Tongue (tissue), 2 donors: ENCODE data around the gene PDIA5. TPM values are rescaled to one million over a fixed set of nuclear protein-coding genes. Genes with fewer than 3 reads are reported as not detected.

Experiments used
- DNase-seq: peaks from one replicate; pipeline ENCODE4 v3.0.0-alpha.2; 2015
- total RNA-seq: library from RNA; depleted of rRNA; stranded (reverse); fragments of >200 nt; gene quantifications from one replicate; pipeline ENCODE4 v1.2.3, GENCODE V29; 2014

PDIA5 gene
- total RNA-seq, 1 donor from 2014 or later = 18.5 TPM

DNA sequence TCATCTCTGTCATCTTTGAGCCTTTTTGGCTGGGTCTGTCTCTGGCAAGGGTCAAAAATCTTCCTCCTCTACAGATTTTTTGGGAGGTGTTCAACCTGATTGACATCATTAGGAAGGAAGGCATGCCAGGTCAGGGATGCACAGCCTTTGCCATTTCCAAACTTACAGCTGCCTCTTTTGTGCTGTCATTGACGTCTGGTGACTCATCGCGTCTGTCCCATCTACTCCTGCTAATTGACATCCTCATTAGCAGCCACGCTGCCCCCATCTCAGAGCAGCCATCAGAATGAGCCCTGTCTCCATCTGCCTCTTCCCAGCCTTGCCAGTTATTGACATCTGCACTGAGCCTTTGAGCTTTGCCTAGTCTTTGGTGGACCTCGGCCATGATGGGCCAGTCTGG is 53.0 kb downstream of the PDIA5 start:
- DNase-seq = no peak

DNA sequence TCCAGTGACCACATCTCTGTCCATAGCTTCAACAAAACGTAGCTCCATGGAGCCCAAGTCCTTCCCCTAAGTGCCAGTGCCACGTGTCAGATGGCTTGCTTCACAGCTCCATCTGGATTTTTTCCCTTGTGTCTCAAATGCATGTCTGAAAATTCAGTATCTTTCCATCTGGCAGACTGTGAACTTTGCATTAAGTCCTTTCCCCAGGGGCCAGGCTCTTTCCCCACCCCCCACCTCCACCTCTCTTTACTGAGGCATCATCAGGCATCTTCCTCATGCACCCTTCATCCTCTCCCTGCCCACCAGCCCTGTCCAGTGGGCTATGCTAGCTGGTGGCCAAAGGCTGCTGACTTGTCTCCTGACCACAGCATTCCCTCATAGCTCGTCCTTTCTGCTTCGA is 53.7 kb downstream of the PDIA5 start:
- no peak for DNase-seq

DNA sequence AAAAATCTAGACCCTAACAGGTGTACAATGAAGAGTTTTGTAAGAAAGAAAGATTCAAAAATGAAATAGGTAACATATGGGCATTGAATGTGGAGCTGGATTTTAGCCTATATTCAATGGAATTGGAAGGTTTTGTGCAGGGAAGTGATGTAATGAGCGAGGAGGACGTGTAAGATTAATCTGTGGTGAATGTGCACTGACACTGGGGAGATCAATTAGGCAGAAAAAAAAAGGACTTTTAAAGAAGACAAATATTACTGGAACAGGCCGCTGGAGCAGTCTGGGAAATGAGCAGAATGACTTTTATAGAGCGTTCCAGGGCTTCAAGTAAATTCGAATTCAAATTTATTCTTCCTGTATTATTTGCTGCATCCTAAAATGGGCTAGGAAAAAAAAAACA is 55.2 kb downstream of the PDIA5 start:
- no peak for DNase-seq

DNA sequence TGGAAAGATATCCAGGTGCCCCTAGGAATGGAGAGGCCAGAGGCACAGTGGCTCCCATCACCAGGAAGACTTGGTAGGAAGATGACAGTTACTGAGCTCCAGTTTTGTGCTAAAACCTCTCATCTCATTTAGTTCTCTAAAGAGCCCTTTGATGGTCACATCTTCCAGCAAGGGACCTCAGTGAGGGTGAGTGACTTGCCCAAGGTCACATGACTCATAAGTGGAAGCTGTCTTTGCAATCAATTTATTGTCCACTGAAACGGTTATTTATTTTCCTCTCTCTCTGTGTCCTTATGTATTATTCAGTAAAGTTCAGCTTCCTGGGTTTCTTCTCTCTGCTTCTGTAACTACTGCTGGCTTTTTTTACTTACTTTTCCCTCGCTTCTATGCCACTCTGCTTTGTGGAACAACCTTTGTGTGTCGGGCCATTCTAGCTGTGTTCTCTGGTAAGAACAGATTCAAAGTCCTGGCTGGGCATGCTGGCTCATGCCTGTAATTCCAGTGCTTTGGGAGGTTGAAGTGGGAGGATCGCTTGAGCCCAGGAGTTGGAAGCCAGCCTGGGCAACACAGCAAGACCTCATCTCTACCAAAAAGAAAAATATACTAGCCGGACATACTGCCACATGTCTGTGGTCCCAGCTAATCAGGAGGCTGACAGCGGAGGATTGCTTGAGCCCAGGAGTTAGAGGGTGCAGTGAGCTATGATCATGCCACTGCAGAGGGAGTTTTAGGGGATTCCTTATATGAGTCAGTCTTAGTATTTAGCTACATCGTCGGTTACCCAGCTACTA is 55.9 kb downstream of the PDIA5 start:
- DNase-seq = no peak

DNA sequence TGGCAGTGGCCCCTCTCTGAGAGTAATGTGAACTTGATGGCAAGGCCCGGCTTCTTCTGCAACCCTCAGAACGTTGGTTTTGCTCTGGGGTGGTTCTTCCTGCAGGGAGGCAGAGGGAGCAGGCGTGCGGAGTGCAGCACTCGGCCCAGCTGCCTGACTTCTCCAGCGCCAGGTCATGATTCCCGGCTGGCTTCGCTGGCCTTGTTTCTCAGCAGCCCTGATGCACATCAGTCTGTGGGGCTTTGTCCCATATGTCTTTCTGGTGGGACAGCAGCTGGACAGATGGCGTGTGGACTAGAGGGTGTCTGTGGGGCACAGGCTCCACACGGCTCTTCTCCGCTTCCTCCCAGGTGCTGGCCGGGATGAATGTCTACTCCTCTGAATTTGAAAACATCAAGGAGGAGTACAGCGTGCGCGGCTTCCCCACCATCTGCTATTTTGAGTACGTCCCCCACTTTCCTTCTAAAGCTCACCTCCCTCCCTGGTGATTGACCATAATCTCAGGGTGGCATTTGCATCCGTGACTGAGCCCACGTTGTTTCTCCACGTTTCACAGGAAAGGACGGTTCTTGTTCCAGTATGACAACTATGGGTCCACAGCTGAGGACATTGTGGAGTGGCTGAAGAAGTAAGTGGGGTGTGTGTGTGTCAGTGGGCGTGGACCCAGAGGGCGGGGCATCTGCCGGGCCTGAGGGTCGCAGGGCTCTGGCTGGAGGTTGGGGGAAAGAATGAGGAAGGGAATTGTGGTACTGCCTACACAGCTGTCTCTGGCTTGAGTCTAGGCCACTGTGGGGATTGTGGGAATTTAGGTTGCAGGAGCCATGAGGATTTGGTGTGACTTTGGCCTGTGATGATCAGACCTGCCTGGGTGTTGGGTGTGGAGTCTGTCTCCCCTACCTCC is 57.1 kb downstream of the PDIA5 start:
- DNase-seq = peak; percentile 45

DNA sequence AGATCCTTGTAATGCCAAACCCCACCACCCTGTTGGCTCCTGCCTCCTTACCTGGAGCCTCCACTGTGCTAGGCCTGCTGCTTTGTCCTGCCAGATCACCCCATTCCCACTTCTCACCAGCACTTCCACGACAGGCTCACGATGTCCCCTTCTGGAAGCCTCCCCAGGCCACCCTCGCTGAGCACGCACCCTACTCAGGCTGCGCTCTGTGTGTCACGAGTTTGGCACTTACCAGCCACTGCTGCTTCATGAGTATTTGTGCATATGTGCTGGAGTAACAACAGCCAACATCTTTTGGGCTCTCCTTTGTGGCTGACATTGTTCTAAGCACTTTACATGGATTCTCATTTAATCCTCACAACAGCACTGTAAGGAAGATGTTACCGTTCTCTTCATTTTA is 58.1 kb downstream of the PDIA5 start:
- no peak for DNase-seq

DNA sequence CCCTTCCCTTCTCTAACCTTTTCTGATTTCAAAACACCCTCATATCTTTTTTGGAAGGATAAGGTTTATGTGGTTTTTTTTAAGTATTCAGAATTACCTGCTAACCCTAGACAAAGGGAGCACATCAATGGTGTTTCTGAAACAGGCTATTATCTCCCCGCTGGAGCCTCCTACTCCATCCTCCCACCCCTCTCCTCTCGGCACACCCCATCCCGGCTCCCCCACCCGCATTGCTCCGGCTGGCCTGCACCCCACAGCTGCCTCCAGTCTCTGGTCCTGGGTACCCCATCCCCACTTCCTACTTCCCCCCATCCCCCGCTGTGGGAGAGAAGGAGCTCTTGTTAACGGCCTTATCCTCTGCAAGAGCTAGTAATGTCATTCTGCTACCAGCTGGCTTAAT is 59.2 kb downstream of the PDIA5 start:
- DNase-seq = no peak

DNA sequence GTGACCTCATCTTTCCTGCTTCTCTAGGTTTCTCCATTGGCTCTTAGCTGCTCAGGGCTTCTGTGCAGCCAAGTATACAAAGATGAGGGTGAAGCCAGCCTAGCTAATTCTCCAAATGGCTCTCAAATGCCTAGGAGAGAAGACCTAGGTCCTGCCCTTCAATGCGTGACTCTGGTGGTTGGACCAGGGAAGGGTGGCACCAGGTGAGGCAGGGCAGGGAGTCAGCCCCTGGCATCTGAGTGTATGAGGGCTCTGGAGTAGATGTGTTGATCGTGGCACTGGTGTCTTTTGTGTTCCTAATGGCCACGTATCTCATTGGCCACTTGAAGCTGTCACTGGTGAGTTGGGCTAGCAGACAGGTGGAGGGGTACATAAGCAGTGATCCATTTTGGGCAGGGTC is 59.8 kb downstream of the PDIA5 start:
- DNase-seq = no peak

DNA sequence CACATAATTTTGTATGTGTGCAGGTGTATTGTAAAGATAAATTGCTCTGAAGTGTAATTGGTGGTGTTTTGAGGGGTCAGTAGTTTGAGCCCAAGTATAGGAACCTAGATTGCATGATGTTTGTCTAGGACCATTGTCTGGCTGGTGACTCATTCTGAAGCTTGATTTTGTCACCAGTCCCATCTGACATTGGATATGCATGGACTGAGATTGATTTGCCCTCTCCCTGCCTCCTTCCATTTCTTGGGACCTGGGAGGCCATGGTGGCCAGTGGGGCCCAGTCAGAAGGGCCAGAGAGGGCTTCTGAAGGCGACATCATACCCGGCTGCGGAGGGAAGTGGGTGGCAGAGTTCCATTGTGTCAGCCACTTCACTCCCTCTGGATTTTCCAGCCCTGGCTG is 62.3 kb downstream of the PDIA5 start:
- DNase-seq = no peak

DNA sequence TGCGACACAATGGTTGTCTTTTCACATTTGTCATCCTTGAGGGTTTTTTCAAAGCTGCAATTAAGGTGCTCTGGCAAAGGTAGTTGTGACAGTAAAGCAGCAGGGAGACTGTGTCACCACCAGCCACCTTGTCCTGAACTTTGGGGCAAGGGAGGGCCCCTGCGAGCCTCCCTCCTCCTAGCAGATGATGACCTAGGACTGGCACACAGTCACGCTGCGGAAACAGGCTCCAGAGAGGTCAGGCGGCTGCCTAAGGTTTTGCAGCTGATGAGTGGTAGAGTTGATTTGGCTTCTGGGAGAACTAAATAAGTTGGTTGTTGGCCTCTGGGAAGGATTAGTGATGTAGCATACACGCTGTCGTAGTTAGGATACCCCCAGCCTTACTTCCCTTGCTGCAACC is 62.7 kb downstream of the PDIA5 start:
- no peak for DNase-seq

DNA sequence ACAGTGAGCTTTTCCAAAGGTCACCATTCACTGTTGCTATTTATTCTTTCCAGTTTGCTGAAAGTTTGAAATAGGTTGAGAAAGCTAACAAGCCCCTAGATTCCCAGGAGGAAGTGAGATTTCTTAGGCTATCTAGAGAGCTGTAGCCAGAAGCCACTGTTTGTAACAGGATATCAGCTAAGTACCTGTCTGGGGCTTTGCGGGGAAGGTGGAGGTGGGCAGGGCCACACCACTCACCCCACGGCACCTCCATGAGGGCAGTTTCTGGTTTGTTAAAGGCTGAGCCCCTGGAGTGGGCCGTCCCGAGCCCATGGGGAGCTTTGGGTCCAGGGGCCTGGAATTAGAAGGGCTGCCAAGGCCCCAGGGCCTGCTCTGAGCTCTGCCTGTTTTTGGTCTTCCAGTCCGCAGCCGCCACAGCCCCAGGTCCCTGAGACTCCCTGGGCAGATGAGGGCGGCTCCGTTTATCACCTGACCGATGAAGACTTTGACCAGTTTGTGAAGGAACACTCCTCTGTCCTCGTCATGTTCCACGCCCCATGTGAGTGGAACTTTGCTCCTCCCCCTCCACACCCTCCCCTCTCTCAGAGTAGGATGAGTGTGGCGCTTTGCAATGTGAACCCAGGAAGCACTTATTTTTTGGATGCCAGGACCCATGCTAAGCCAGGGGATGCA is 63.4 kb downstream of the PDIA5 start:
- DNase-seq = no peak

DNA sequence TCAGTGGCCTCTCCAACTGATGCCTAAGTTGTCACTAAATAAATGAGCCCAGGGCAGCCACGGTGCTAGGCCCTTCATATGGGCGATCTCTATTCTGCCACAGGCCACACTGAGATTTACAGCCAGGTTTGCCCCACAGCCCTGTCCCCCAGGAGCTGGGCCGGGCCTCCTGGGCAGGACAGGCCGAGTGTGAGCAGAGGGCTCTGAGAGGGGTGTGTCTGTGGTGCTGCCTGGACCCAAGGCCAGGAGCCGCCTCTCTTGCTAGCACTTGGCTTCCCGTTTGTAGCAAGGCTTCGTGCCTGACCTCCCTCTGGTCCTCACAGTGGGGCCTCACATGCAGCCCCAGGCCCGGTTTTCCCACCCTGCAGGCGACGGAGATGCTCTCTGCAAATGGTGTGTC is 67.8 kb downstream of the PDIA5 start:
- no peak for DNase-seq

DNA sequence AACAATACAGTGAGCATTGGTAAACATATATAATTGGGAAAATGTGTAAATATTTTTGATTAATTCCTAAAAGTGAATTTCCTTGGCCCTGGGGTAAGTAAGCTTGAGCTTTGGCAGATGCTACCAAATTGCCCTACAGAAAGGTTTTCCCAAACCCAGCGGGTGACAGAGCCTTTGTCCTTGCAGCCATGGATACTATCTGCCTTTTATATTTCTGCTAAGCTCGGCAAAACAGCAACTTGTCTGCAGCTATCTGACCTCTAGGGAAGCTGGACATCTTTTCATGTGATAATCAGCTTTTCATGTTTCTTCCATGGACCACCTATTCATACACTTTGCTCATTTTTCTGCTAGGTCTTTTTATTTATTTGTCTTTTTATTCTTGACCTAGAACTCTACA is 70.2 kb downstream of the PDIA5 start:
- DNase-seq = no peak

DNA sequence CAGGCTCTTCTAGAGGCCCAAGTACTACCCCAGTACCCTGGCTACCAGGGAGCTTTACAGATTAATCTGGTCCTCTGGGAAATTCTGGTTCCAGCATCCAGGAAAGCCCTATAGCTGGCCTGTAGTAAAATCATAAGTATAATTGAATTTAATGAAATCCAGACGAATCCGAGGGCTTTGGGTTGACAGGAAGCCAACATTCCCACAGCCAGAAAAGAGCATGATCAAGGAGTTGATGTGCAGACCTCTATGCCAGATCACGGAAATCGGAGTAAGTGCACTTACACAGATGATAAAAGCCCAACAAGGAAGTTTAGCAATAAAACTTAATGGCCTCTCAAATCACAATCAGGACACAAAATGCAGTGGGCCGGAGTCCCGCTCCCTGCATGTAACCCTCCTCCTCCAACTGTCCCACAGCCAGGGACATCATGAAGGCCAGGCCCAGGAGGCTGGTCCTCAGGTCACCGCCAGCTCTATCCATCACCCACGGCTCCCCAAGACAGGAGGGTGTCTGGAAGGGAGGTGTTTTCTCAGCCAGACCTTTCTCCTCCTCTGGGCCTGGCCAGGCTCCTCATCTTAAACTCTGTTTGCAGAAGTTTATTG is 72.1 kb downstream of the PDIA5 start:
- DNase-seq = peak; percentile 70

DNA sequence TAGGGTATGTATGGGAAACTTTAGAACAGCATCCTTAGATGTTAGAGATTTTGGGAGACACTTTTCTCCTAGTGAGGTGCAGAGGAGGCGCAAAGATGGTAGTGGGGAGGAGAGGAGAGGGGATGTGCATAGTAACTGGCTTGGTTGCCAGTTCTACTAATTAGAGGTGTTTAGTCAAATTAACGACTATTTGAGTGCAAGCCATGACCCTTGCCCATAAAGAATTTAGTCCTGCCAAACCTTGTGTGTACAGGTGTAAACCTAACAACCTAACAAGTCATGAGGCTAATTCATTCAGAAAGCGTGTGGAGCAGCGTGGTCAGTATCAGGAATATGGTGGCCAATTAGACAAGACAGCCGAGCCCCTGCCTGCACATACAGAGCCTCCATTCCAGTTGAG is 72.7 kb downstream of the PDIA5 start:
- no peak for DNase-seq

DNA sequence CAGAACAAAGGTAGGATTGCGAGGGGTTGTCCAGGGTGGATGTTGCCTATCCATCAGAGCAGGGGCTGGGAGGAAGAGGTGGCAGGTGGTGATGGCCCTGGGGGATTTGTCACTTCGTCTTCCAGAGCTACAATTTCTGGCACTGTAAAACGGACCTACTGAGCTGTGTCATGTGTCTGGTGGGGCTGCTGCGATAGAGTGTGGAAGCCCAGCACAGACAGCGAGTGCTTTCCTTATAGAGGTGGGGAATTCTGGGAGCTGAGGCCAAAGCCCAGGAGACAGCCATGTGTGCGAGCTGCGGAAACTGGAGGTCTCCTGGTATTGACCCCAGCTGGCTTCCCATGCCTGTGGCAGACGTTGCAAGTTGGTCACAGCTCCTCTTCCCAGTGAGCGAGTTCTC is 73.7 kb downstream of the PDIA5 start:
- no peak for DNase-seq

DNA sequence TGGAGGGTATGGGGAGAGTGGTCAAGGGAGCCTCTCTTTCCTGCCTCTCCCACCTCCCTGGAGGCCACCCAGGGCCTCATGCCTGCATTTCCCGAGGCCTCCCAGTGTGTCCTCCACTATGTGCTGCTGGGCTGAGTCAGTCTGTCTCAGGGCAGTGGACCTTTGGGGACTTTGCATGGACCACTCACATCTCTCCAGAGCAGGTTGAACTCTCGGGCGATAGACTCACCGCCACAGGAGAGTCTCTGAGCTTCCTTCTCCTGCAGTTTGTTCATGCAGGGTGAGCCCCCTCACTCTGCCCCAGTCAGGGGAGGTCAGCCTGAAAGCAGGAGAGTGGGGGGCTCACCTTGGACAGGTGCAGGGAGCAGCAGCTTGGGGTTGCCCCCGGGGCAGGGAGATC is 74.5 kb downstream of the PDIA5 start:
- DNase-seq = no peak

DNA sequence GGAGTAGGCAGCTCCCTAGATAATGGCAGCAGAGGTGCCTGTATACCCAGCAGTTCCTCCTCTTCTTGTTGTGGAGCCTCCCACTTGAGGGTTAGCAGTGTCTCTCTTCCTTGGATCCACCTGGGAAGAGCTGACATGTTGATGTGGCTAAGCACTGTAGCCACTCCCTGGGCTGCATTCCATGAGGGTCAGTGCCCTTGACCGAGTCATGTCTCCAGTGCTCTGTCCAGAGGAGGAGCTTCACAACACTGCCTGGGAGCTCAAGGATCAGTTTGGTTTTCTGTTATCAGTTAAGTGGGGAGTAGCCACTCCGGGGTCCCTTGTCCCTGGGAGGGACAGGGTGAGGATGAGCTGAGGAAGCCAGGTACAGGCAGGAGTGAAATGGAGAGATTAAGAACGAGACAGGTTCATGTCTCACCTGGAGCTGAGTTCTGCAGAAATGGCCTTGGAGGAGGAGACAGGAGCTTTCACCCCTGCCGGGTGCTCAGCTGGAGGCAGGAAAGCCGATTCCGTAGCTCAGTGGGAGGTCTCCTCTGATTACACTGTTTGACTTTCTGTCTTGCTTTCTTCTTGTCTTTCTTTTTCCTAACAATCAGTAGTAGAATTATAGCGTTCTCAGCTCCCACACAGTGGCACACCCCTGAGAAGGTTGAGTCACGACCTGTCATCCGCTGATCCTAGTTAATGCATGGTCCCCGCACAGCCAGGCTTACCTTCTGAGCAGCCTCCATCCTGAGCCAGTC is 77.0 kb downstream of the PDIA5 start:
- no peak for DNase-seq

DNA sequence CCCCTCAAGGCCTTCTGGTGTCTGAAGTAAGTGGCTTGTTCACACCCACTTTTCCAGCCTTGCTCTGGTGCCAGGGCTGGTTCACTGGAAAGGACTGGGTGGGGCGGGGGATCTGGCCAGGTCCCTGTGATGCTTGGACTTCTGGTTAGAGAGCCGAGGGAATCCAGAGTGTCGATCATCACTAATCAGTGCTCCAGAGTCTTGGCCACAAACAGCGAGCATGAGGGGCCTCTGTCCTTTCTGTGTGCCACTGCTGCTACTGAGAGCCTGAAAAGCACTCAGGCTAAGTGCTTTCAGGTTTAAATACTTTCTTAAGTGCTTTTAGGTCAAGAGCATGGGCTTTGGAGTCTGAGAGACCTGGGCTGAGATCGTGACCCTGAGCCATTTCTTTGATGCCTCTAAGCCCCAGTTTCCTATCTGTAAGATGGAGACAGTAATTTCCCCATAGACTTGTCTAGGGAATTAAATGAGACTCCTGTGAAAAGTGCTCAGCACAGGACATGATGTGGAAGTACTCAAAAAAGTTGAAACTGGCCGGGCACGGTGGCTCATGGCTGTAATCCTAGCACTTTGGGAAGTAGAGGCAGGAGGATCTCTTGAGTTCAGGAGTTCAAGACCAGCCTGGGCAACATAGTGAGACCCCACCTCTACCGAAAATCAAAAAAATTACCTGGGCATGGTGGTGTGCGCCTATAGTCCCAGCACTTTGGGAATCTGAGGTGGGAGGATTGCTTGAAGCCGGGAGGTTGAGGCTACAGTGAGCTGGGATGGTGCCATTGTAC is 81.1 kb downstream of the PDIA5 start:
- DNase-seq = no peak

DNA sequence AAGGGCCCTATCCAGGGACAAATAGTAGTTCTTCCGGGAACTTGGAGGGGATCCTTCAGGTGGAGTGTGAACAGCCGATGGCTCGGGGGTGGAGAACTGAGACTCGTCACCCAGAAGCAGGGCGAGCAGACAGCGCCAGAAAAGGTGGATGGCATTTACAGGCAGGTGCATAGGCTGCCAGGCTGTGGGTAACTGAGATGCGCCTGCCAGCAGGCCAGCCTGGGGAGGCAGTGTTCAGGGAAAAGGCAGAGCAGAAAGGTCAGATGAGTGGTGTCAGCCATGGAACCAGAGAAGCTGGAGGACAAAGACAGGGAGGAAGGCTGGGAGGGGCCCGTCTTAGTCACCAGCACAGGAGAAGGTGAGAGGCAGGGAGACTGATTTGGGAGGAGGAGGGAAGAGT is 81.9 kb downstream of the PDIA5 start:
- no peak for DNase-seq

DNA sequence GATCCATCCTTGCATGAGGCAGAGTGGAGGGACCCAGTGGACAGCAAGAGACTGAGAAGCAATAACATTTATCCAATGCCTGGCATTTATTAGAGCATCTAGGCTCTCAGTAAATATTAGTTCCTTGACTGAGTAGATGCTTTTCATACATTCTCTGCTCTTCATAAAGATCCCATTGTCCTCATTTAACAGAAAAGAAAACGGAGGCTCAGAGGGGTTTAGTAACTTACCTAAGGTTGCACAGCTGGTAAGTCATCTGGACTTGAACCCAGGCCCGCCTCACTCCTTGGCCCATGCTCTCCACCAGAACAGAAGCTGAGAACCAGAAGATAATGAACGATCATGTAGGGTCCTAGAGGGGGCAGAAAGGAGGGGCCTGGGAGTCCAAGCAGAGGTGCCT is 82.7 kb downstream of the PDIA5 start:
- DNase-seq = no peak
